MM.1S (cell line): ENCODE data around the gene QRSL1.

ENCODE experiments used
- DNase-seq: peaks from one replicate; pipeline ENCODE4 v3.0.0-alpha.2; 2015
- H2AFZ ChIP-seq: fragments of 300-600 bp; sonication (generic); 2 replicates; pipeline ENCODE4 v1.6.0; 2016; ENCODE audit warnings: antibody characterized with exemption, low read length
- H3F3A ChIP-seq: fragments of 300-600 bp; sonication (generic); 2 replicates; pipeline ENCODE4 v1.6.1; 2016; ENCODE audit warnings: mild to moderate bottlenecking, antibody characterized with exemption, low read length, moderate library complexity, mixed read lengths; ENCODE audit not compliant: insufficient read depth
- H3K27ac ChIP-seq: fragments of 300-600 bp; sonication (generic); 2 replicates; pipeline ENCODE4 v1.5.1; 2016; ENCODE audit warnings: mild to moderate bottlenecking, low read length
- H3K27me3 ChIP-seq: fragments of 300-600 bp; sonication (generic); replicated peaks from 2 replicates; pipeline ENCODE4 v1.6.0; 2016; ENCODE audit warnings: low read length; ENCODE audit not compliant: insufficient read depth
- H3K36me3 ChIP-seq: fragments of 300-600 bp; sonication (generic); replicated peaks from 2 replicates; pipeline ENCODE4 v1.6.1; 2016; ENCODE audit warnings: mild to moderate bottlenecking, low read length, mixed read lengths; ENCODE audit not compliant: insufficient read depth
- H3K4me1 ChIP-seq: fragments of 300-600 bp; sonication (generic); 2 replicates; pipeline ENCODE4 v1.6.1; 2016; ENCODE audit warnings: low read length, mixed read lengths
- H3K4me2 ChIP-seq: fragments of 300-600 bp; sonication (generic); 2 replicates; pipeline ENCODE4 v1.6.0; 2016; ENCODE audit warnings: low read depth, low read length
- H3K4me3 ChIP-seq: fragments of 300-600 bp; sonication (generic); 2 replicates; pipeline ENCODE4 v1.5.1; 2016; ENCODE audit warnings: low read length, mixed read lengths
- H3K79me2 ChIP-seq: fragments of 300-600 bp; sonication (generic); 2 replicates; pipeline ENCODE4 v1.6.1; 2016; ENCODE audit warnings: mixed run types, low read length, mixed read lengths
- H3K9ac ChIP-seq: fragments of 300-600 bp; sonication (generic); 2 replicates; pipeline ENCODE4 v1.6.1; 2016; ENCODE audit warnings: low read length, mixed read lengths
- H3K9me2 ChIP-seq: fragments of 300-600 bp; sonication (generic); replicated peaks from 2 replicates; pipeline ENCODE4 v1.6.1; 2016; ENCODE audit warnings: mild to moderate bottlenecking, low read length, mixed read lengths; ENCODE audit not compliant: insufficient read depth
- H3K9me3 ChIP-seq: fragments of 300-600 bp; sonication (generic); replicated peaks from 2 replicates; pipeline ENCODE4 v1.6.1; 2016; ENCODE audit warnings: mild to moderate bottlenecking, low read length, mixed read lengths; ENCODE audit not compliant: insufficient read depth
- H4K20me1 ChIP-seq: fragments of 300-600 bp; sonication (generic); 2 replicates; pipeline ENCODE4 v1.6.1; 2016; ENCODE audit warnings: mild to moderate bottlenecking, low read length, moderate library complexity, mixed read lengths; ENCODE audit not compliant: insufficient read depth
- CTCF ChIP-seq: fragments of 300-600 bp; sonication (generic); IDR thresholded peaks from 2 replicates; pipeline ENCODE4 v1.5.1; 2016; ENCODE audit warnings: antibody characterized with exemption, low read length, mixed read lengths
- EZH2 ChIP-seq: fragments of 300-600 bp; sonication (generic); optimal IDR thresholded peaks from 2 replicates; pipeline ENCODE3; 2017; ENCODE audit warnings: low read depth, mild to moderate bottlenecking, antibody characterized with exemption, low read length, mixed read lengths
- EZH2phosphoT487 ChIP-seq: fragments of 300-600 bp; sonication (generic); IDR thresholded peaks from 2 replicates; pipeline ENCODE4 v1.6.1; 2018; ENCODE audit warnings: antibody characterized with exemption, low read length

The QRSL1 gene

DNA sequence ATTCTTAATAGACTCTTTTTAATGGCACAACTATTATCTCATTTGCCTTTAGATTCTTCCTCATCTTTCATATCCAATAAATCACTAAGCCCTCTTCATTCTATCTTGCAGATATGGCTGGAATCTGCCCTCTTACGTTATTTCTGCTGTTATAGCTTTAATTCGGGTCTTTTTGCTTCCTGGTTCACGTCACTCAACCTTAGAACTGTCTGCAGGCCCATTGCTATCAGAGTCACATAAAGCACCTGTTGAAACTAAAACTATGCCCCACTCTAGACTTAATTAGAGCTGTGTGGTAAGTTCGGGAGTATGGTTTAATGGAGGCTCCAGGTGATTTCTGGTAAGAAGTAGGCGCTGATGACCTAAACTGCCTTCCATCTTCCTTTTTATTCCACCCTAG is 988 bp downstream of the QRSL1 start:
- H3K79me2 ChIP-seq = peaks cover 54% of the 10 kb centered on the region
- DNase-seq = peak; percentile 12
- H3K9me3 ChIP-seq = no peaks in the 10 kb centered on the region
- H3K4me1 ChIP-seq = peaks cover 7% of the 10 kb centered on the region; the same call in 1 of the 2 replicates
- no peaks in the 10 kb centered on the region for H4K20me1 ChIP-seq
- peaks cover 10% of the 10 kb centered on the region; the same call in 1 of the 2 replicates for H3F3A ChIP-seq
- peak overlapping the region; percentile 79 for H3K4me2 ChIP-seq
- peak overlapping the region; percentile 93 for H3K4me3 ChIP-seq
- no peaks in the 10 kb centered on the region for H3K36me3 ChIP-seq
- TF ChIP-seq EZH2phosphoT487 (no peak), CTCF (no peak), EZH2 (no peak)
- H3K9me2 ChIP-seq = no peaks in the 10 kb centered on the region
- H3K27ac ChIP-seq = no peak overlapping the region
- peak overlapping the region; percentile 83; the same call in 1 of the 2 replicates for H3K9ac ChIP-seq
- no peaks in the 10 kb centered on the region for H3K27me3 ChIP-seq
- H2AFZ ChIP-seq = peak overlapping the region; percentile 85; the same call in 1 of the 2 replicates

- peaks cover 10% of the 10 kb centered on the region; the same call in 1 of the 2 replicates for H3F3A ChIP-seq
- no peak overlapping the region for H3K4me3 ChIP-seq
- H3K79me2 ChIP-seq = peaks cover 54% of the 10 kb centered on the region
- H2AFZ ChIP-seq = no peak overlapping the region
- H3K27me3 ChIP-seq = no peaks in the 10 kb centered on the region
- no peak overlapping the region for H3K9ac ChIP-seq
- no peaks in the 10 kb centered on the region for H4K20me1 ChIP-seq
- peaks cover 7% of the 10 kb centered on the region; the same call in 1 of the 2 replicates for H3K4me1 ChIP-seq
- H3K9me3 ChIP-seq = no peaks in the 10 kb centered on the region
- no peaks in the 10 kb centered on the region for H3K36me3 ChIP-seq
- no peak for DNase-seq
- TF ChIP-seq EZH2phosphoT487 (no peak), CTCF (no peak), EZH2 (no peak)
- H3K27ac ChIP-seq = no peak overlapping the region
- no peak overlapping the region for H3K4me2 ChIP-seq
- H3K9me2 ChIP-seq = no peaks in the 10 kb centered on the region
These were observed 2.0 kb downstream of the QRSL1 start for GRCh38 chr6:106631346-106631745.

DNA sequence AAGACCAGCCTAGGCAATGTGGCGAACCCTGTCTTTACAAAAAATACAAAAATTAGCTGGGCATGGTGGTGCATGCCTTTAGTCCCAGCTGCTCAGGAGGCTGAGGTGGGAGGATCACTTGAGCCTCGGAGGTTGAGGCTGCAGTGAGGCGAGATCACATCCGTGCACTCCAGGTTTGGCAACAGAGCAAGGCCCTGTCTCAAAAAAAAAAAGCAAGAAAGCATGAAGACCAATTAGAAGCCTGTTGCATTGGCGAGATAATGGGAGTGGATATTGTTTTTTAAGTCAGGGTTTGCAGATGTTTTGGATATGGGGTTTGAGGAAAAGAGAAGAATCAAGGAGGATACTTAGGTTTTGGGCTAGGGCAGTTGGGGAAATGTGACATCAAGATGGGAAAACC is 5.2 kb downstream of the QRSL1 start:
- Histone ChIP-seq H3K27ac (no peak overlapping the region), H3K79me2 (peaks cover 71% of the 10 kb centered on the region), H3K4me2 (no peak overlapping the region), H4K20me1 (no peaks in the 10 kb centered on the region), H3K4me3 (no peak overlapping the region), H3K9me2 (no peaks in the 10 kb centered on the region), H3F3A (no peaks in the 10 kb centered on the region), H3K4me1 (no peaks in the 10 kb centered on the region), H3K36me3 (no peaks in the 10 kb centered on the region), H3K9ac (no peak overlapping the region), H3K27me3 (no peaks in the 10 kb centered on the region), H2AFZ (no peak overlapping the region), H3K9me3 (no peaks in the 10 kb centered on the region)
- no peak for DNase-seq
- TF ChIP-seq CTCF (no peak), EZH2 (no peak), EZH2phosphoT487 (no peak)
